PFSK-1 (cell line): ENCODE results near the gene IQCM.

ENCODE experiments used
- POLR2AphosphoS5 ChIP-seq: IDR thresholded peaks from 2 replicates; pipeline ENCODE4 v1.6.1; 2012; ENCODE audit warnings: low read depth, mild to moderate bottlenecking, control low read depth, low read length, moderate library complexity
- SIN3A ChIP-seq: IDR thresholded peaks from 2 replicates; pipeline ENCODE4 v1.6.1; 2012; ENCODE audit warnings: mild to moderate bottlenecking, low read length, moderate library complexity, borderline replicate concordance; ENCODE audit not compliant: insufficient read depth
- TAF1 ChIP-seq: IDR thresholded peaks from 2 replicates; pipeline ENCODE4 v1.6.1; 2012; ENCODE audit warnings: low read length, control low read depth, borderline replicate concordance; ENCODE audit not compliant: insufficient read depth
- TF ChIP-seq, protein P1 (sequence below), 2 experiments: IDR thresholded peaks; 2 replicates each; pipeline versions ENCODE4 v1.6.1 to v1.8.0; 2011 to 2012; ENCODE audit warnings: low read depth in 2 of 2, low read length in 2 of 2, control low read depth in 1 of 2, inconsistent platforms in 1 of 2, mild to moderate bottlenecking in 1 of 2, moderate library complexity in 1 of 2; ENCODE audit not compliant: insufficient read depth in 1 of 2

DNA sequence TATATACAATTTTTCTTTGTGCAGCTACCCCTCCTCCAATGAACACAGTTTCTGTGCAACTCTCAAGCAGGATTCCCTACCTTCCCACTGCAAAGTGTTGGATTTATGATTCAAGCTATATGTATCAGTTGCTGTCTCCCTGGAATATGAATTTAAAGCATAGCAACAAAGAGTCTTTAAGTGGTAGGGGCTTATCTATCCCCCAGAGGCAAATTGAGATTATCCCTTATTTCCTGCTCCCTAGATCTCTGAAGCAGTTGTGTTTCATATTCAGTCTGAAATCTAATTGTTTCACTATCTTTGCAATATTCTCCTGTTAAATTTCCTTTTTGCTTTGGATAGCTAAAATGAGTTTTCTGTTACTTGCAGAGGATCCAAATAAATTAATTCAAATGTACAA is 263.0 kb downstream of the IQCM start:
- TF ChIP-seq SIN3A (no peak), POLR2AphosphoS5 (no peak), TAF1 (no peak)
- TF ChIP-seq, protein P1, sequence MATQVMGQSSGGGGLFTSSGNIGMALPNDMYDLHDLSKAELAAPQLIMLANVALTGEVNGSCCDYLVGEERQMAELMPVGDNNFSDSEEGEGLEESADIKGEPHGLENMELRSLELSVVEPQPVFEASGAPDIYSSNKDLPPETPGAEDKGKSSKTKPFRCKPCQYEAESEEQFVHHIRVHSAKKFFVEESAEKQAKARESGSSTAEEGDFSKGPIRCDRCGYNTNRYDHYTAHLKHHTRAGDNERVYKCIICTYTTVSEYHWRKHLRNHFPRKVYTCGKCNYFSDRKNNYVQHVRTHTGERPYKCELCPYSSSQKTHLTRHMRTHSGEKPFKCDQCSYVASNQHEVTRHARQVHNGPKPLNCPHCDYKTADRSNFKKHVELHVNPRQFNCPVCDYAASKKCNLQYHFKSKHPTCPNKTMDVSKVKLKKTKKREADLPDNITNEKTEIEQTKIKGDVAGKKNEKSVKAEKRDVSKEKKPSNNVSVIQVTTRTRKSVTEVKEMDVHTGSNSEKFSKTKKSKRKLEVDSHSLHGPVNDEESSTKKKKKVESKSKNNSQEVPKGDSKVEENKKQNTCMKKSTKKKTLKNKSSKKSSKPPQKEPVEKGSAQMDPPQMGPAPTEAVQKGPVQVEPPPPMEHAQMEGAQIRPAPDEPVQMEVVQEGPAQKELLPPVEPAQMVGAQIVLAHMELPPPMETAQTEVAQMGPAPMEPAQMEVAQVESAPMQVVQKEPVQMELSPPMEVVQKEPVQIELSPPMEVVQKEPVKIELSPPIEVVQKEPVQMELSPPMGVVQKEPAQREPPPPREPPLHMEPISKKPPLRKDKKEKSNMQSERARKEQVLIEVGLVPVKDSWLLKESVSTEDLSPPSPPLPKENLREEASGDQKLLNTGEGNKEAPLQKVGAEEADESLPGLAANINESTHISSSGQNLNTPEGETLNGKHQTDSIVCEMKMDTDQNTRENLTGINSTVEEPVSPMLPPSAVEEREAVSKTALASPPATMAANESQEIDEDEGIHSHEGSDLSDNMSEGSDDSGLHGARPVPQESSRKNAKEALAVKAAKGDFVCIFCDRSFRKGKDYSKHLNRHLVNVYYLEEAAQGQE (IDR thresholded peaks at IDR 0.05; ENCODE audit: insufficient read depth in 1 of 2, low read depth in 2 of 2, low read length in 2 of 2) = no peak
